Forelimb muscle (tissue), 1 donor: ENCODE measurements around the gene CDH6. TPM values are rescaled to one million over a fixed set of nuclear protein-coding genes. Genes with fewer than 3 reads are reported as not detected.

Source experiments
- DNase-seq: peaks from one replicate; pipeline ENCODE4 v3.0.0-alpha.2; 2013; ENCODE audit warnings: low read depth
- polyA plus RNA-seq: library from polyadenylated mRNA; unstranded; fragments of 120-200 nt; gene quantifications from one replicate; pipeline ENCODE4 v1.2.1, GENCODE V29; 2013; ENCODE audit not compliant: insufficient read length

CDH6 gene
- polyA plus RNA-seq, 1 donor: 3.0 TPM

DNA sequence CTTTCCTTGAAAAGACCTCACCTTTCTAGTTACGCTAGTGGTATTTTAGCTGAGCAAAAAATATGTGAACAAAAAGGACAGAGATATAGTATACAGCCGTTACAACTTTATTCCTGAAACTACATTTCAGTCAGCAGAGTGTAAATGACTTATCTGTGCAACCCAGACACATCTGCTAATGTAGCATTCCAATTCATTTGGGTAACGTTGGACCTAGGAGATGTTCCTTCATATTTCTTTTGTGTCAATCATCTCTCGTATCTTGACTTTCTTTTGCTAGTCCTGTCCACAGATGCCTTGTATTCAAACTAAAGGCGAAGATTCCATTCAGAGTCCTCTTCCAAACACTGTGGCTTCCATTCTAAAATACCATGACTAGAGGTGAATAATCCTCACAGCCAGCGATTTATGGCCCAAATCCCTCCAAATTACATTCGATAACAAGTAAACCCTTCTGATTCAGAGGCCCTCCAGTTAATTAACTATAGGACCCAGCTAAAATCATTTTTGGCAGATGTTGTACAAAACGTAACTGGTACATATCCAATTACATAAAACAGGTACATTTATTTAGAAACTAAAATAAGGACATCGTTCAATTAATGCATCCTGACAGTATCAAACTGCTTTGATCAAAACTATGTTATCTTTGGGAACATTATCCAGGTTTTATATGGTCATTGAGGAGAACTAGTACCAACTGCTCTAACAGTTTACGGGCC is 182.7 kb downstream of the CDH6 start:
- DNase-seq: no peak

DNA sequence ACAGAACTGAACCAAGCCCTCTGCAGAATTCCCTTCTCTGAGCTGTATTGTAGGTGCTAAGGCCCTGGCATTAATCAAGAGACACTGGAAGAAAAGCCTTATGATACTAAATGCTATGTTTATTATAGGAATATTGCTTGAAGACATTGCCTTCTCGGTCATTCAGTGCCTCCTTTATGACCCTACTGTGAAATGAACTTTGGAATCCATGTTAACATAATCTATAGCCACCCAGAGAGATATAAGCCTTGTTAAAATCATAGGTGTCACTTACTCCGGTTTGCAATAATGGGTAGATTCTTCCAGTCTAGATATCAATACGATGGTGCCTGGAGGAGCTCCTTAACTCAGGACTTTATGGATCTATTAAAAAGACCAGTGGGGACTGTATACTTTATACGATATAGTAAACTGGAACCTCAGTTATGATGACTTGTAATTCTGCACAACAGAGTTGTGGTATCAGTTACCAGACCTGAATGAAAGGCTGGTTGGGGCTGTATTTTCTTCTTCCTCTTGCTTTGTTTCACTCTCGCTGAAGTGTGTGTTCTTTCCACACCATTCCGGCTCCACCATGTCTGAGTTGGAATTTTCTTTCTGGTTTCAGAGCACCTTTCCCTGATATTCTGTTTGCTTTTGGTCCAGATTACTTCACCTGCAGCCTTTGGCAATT is 183.9 kb downstream of the CDH6 start:
- no peak for DNase-seq

- DNase-seq: no peak
Measured at GRCh38 chr5:31378136-31378535, 184.7 kb downstream of the CDH6 start.
